Dedifferentiated amniotic fluid mesenchymal stem cell (primary cell): ENCODE results near the gene PROX1.

Experiments
- DNase-seq: peaks from one replicate; pipeline ENCODE4 v3.0.0-alpha.2; 2016; ENCODE audit errors: extremely low spot score

The PROX1 gene

DNA sequence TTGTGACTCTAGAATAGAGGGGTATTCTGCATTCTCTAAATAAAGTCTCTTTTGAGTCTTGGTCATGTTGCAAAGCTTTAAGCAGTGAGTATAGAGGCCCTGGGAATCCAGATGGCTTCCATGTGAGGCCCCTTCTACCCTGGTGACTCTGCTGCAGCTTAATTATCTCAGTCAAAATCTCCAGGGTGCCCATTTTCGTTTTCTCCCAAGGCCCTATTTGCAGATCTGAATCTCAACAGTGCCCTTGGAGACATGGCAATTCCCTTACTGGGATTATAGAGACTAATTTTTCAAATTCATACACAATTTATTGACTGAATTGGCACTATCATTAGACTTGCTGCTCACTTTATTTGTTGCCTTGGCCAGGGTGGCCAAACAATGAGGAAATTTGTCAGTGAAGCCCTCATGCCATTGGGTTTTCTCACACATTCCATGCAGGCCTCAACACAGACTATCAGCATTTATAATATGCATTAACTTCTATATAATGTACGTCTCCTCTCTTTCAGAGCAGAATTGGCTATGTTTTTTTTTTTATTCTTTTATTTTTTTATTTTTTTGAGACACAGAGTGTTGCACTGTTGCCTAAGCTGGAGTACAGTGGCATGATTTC lies 35.1 kb downstream of the PROX1 start:
- no peak for DNase-seq

DNA sequence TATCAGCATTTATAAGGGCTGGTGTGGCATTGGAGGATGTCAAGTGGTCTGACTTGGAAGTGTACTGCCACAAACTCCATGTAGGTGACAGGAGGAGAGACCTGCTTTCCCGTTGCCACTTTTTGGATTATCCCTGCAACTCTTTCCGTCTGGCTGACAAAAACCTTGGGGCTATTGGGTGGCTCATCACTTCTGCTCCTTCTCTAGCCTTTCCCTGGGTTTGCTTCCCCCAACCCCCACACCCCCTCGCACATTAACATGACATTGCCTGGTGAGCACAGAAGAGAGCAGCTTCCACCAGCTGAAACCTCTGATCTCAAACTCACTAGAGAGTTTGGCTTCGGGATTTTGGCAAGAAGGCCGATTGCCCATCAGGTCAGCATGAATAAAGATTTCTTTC lies 39.2 kb downstream of the PROX1 start:
- DNase-seq, result no peak

DNA sequence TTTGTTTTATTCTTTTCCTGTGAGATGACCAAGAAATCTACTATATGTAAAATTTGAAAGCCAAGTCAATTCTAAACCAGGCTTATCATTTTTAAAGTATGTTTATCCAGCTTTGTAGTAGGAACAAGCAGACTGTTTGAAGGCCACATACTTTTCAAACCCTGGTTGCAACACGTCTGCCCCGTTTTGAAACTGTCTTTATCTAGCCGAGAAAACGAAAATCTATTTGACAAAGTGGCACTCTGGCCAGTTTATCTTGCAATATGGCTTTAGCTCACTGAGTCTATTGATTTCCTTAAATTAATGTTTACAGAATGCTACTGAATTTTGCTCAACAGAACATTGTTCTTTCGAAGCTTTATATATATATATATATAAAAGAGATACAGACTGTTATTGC lies 39.7 kb downstream of the PROX1 start:
- DNase-seq, result no peak

DNA sequence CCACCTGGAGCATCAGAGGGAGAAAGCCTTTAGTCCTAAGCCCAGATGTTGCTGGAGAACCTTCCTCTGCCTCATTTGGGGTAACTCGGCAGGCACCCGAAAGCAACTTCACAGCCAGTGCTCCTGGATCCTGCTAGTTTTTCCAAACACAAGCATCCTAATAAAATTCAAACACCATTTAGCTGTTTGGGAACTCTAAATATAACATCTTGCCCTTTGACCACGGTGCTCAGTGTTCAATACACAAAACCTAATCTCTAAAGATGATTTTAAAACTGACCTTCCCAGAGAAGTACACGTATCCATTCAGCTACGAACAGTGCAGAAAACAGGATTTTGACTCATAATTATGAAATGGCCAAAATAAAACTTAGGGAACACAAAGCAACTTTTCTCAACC lies 40.3 kb downstream of the PROX1 start:
- DNase-seq, result no peak

DNA sequence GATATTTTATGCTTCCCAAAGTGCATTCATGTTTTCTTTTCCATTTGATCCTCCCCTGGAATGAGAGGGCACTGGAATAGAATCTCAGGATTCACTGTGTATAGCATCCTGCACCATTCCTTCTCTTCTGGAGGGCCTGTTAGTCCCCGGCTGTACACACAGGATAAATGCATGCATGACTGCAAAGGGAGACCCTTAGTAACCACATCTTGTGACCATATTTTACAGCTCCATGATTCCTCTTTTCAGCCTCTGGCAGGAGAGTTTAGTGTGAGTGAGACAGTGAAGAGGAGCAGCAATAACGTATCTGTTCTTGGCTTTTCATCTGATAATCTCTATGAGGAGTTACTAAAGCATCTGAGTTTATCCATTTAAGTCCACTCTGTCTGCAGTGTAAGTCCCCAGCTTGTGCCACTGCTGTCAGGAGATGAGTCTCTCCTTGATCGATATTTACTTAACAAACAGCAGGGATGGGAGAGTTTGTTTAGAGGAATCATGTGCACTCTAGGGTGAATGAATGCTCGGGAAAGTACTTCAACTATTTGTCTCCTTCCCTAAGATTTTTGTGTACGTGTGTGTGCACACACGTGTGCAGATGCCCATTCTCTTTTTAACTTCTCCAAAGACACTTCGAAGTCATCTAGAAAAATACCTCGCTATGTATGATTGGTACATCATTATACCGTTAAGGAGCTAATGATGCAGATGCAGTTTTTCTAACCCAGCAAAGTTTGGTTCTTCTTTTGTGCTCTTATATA lies 41.1 kb downstream of the PROX1 start:
- no peak for DNase-seq

DNA sequence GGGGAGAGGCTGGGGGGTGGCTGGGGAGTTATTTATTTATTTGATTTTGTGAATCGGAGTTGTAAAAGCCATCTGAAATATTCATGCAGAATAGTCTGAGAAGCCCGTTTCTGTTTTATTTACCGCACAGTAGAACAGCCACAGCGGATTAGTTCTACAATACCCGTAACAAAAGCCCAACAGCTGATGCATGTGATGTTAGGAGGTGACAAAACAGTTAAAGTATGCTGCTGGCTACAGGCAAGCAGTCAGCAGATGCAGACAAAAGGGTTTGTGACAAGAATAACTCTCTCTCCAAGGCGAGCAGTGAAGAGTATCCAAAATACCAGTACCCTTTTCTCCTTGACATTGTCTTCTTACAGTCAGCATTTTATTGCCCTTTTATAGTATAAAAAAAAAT lies 42.0 kb downstream of the PROX1 start:
- DNase-seq, result no peak

DNA sequence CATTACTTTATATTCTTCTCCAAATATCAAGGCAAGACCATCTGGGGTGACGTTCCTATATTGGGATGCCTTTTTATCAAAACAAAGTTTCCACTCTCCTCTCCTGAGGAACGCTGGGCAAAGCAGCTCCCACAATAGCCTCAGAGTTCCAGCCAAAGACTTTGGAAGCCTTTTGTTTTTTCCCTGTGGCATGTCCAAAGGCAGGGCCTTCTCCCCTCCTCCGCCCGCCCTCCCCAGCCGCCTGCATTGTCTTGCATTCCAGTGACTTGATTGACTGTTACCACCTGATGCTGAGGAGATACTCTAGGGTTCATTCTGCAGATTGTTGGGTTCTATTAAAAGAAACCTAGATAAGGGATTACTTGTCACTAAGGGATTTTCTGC lies 43.5 kb downstream of the PROX1 start:
- no peak for DNase-seq

DNA sequence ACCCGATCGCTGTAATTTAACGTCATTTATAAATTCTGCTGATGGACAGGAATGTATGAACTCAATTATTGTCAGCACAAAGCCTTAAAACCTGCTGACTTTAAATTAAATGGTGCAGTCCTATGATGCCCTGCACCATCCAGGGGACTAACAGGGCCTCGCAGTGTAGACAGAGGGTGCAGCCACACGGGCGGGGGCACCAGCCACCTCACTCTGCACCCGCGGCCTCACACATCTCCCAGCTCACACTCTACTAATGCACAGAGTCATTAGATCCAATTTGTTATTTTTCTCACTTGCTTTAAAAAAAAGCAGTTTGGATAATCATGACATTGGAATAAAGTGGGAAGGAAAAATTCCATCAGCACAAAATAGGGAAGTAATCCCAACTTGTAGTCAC lies 49.7 kb downstream of the PROX1 start:
- DNase-seq, result no peak

DNA sequence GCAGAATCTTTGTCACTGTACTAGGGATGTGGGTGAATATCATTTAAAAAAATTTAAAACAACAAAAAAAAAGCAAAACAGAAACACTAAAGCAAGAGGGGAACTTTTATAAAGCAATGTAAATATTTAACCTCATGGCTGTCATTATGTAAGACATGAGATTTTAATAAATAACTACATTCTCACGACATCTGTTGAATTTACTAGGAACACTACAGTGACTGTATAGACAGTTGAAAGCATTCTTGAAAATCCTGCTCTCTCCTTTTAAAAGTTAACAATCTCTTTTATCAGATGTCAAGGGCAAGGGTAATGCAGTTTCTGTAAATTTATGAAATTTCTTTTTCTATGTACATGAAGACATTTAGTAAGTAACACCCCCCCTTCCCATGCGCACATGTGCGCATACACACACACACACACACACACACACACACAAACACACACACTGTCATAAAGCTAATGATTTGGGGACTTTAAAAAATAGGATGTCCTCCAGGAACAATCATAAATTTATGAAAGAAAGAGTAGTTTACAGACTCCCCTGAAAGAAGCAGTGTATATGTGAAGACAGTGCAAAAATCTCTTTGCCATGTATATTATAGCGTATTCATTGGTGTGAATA lies 51.7 kb downstream of the PROX1 start:
- DNase-seq, result no peak

DNA sequence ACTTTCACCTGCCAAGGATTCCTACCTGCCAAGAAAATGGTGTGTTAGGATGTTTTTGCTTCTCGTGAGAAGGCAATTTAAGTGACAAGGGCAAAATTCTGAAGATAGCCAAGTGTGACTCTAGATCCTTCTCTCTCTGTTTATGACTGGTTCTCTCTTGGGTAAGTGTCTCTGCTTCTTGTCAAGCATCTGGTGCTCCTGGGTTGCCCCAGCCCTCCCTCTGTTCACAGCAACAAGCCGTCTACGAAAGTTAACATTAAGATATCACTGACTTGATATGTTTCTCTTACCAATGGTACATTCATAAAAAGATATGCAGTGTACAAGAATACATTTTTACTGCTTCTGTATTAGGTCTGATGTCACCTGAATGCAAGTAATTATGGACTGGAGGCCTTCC lies 55.4 kb downstream of the PROX1 start:
- no peak for DNase-seq

DNA sequence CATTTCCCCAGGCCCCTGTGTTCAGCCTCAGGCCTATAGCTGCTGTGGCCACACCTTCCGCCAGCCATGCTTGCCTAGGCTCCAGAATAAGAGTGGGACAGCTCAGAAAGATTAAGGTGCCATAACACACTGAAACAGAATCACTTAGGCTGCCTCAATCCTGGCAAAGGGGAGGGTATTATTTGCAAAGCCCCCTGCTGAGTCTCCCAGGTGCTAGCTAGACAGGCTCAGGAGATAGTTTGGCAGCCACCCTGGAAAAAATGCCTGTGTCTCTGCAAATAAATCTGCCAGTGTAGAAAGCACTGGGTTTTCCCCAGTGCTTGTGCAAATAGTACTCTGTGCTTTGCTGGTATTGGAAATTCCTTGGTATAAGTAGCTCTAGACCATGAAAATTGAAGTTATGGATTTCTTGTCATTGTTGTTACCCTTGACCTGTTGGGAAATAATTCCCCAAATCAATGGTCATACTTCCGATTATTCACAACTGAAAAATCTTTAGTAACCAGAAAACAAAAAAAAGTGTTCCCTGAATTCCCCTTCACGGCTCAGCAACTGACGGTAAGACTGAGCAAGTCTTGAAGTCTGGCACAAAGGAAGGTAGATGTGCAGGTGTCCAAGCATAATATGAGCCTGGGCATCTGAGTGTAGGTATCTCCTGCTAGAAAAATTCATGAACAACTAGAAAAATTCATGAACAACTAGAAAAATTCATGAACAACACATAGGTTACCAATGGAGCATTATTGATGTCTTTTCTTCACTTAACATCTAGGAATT lies 56.9 kb downstream of the PROX1 start:
- DNase-seq, result no peak

DNA sequence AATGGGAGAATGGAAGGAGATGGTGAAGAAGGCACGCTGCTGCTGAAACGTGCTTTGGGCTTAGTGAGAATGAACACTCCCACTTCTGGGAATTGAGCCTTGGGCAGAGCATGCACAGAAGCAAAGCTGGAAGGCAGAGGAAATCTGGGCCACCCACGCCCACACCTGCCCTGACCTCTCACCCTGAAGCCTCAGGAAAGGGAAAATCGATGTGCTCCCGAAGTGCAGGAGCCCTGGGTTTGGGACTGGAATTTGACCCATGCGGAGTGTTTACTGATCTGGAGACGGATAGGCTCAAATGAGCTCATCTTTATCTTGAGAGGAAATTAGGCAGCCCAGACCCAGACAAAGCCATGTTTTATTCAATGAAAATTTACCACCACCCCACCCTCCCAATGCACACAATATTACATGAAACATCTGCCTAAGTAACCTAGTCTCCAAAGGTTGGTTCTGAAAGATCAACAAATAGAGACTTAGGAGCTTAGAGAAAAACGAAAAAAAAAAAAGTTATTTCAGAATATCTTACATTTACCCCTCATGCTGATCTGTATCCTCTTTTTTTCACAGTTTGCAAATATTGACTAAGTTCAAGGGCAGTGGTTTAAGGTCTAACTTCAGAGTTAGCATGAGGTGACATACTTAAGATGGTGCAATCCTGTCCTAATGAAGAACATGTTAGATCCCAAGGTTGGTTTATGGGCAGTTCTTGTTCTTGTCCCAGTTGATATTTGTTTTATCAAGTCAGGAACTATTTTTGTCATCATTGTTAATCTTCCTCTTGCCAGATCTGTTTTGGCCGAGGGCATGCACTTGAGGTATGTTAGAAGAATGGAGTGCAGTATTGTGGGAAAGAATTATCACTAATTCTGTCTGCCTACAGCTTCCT lies 63.0 kb downstream of the PROX1 start:
- DNase-seq, result no peak

DNA sequence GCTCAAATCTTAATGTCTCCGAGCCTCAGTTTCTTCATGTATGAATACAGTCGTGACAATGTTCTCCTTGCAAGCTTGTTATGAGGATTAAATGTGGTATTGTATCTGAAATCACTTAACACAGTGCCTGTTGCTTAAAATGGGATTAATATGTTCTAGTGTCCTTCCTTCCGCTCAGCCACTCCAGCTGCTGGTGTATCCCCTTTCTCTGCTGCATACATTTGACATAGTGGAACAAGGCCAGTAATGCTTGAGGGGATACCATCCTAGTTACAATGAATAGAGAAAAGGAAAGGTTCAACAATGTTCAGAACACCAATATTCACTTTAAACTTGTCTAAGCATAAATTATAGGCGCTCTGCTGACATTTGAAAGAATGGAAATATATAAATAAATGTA lies 64.0 kb downstream of the PROX1 start:
- DNase-seq, result no peak

DNA sequence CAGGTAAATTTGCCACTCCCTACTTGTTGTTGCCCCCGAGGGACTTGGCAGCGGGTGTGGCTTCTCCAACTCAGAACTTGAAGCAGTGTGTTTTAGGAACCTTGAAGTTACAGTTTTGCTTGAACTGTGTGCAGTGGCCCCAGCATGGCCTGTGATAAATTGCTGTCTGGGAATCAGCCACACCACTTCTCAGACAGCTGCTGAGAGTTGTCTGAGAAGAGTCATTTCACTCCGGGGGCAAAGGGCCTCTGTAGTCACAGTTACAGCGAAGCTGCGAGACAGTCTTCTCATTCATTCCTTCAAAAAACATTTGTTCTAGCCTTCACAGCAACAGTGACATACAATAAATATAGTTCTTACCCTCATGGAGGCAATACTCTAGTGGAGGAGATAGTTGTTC lies 70.3 kb downstream of the PROX1 start:
- DNase-seq, result no peak

DNA sequence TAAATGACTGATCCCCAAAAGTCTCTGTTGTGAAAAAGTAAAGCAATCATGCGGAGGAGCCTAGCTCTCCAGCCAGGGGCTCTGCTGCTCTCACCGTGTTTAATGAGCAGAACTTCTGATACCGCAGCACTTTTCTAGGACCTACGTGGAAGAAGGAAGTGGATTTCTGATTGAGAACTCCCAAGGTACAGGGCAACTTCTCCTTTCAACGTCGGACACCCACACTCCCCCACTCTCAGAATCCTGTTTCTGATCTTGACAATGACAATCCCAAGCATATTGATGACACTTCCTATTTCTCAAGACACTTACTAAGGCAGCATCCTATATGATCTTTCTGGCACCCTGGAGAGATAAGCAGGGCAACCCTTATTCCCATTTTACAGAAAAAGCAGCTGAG lies 78.4 kb downstream of the PROX1 start:
- no peak for DNase-seq

DNA sequence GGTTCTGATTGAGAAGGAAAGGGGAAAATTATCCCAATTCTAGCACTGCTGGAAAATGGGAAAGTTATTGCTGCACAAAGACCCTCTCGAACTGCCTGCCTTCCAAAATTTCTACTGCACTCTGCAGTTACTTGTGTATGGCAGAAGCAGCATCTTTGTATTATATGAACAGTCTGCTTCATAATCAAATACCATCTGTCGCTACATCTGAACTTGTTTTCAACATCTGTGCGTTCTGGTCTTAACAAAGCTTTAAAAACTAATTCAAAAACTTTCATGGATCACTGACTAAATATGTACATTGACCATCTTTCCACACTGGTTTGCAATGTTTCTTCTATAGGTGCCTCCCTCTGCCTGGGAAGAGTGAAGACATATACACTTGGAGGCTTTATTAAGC lies 79.2 kb downstream of the PROX1 start:
- no peak for DNase-seq

DNA sequence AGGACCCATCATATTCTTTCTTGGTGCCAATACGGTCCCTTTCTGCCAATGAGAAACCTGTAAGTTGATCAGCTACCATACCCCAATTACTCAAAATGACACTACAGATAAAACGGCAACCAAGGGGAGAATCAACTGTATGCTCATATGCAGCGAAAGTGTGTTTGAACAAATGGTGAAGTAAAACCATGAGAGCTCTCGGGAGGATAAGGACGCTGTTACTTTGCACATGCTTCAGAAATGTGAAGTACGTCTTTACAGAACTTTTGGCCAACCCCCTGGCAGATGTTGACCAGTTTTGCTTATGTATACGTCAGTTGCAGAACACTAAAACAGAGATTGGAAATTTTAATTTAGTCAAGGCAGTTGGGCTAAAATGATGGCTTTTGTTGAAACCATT lies 79.6 kb downstream of the PROX1 start:
- DNase-seq, result no peak

DNA sequence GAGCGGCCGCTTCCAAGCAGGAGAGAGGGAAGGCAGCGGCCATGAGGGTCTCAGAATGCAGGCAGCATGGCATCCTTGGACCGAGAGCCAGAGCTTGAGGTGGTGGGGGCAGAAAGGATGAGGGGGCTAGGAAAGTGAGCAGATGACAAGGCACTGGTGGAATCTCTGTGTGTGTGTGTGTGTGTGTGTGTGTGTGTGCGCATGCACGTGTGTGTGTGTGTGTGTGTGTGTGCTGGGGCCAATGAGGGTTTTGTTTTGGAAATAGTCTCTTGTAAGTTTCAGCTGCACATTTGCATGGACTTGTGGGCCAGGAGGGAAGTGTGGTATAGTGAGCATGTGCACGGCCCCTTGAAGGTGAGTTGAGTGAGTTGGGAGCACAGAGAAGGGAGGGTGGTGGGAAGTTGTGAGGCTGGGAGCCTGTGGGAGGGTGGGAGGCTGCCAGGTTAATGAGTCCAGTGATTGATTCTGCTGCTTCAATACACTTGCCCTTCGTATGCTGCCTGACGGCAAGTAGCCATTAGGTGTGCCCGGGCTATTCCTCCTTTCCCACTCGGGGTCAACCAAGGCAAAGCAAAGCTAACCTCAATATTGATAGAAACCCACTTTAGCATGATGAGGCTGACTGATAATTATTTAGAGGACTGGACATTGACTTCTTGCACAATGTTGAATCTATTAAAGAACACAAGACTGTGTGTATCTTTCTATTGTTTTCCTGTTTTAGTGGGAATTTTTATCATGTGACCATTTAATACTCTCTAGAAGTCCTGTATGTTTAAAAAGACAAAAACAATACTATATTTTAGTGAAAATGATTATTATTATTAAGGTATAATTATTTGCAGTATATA lies 80.3 kb downstream of the PROX1 start:
- no peak for DNase-seq

DNA sequence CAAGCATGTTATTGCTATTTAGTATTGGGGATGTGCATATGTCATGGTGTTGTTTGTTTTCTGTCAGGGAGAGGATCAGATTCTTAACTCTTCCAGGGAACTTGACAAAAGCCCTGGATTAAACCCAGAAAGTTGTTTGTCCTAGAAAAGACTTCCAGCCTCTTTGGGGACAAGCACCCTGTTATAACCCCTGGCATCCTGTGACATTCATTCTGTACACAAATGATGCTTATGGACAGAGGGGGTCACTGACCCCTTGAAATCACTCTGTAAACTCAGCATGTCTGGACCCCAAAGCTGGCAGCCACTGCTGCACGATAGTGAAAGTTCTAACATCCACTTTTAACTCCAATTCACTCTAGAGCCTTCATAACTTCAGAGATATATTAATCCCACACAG lies 81.2 kb downstream of the PROX1 start:
- DNase-seq, result no peak

DNA sequence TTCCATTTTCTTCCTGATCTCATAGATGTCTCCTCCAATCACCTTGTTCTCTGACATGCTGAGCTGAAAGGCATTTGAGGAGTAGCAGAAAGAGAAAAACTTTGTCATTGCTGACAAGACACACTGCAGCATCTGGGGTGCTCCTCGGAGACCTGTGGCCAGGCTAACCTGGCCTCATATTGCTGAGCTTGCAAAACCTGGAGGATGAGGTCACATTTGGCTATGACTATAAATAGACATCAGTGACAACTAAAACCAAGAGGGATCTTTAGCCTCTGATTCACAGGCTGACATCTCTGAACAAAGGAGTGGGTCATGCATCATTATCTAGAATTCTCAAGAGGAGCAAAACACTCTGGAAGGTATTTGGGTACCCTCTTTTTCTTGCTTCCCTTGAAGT lies 83.7 kb downstream of the PROX1 start:
- no peak for DNase-seq
